OCI-LY3 (cell line): ENCODE data around the gene IFI30.

Experiments used
- EZH2phosphoT487 ChIP-seq: fragments of 200-600 bp; shearing (Covaris generic); IDR thresholded peaks from 2 replicates; pipeline ENCODE4 v1.6.1; 2018; ENCODE audit warnings: antibody characterized with exemption, mixed run types, low read depth
- TF ChIP-seq, protein P1 (sequence below): fragments of 200-600, 300-600 bp; sonication (generic); IDR thresholded peaks from 2 replicates; pipeline ENCODE4 v1.5.1; 2014; ENCODE audit warnings: antibody characterized with exemption, low read length, low read depth

GRCh38 chr19:18137242-18137641, 36.4 kb upstream of the IFI30 start:
- TF ChIP-seq, protein P1, sequence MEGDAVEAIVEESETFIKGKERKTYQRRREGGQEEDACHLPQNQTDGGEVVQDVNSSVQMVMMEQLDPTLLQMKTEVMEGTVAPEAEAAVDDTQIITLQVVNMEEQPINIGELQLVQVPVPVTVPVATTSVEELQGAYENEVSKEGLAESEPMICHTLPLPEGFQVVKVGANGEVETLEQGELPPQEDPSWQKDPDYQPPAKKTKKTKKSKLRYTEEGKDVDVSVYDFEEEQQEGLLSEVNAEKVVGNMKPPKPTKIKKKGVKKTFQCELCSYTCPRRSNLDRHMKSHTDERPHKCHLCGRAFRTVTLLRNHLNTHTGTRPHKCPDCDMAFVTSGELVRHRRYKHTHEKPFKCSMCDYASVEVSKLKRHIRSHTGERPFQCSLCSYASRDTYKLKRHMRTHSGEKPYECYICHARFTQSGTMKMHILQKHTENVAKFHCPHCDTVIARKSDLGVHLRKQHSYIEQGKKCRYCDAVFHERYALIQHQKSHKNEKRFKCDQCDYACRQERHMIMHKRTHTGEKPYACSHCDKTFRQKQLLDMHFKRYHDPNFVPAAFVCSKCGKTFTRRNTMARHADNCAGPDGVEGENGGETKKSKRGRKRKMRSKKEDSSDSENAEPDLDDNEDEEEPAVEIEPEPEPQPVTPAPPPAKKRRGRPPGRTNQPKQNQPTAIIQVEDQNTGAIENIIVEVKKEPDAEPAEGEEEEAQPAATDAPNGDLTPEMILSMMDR = no peak
- TF ChIP-seq EZH2phosphoT487 = no peak
